ENCODE results near the gene NARS2.

- TF ChIP-seq, protein P1, sequence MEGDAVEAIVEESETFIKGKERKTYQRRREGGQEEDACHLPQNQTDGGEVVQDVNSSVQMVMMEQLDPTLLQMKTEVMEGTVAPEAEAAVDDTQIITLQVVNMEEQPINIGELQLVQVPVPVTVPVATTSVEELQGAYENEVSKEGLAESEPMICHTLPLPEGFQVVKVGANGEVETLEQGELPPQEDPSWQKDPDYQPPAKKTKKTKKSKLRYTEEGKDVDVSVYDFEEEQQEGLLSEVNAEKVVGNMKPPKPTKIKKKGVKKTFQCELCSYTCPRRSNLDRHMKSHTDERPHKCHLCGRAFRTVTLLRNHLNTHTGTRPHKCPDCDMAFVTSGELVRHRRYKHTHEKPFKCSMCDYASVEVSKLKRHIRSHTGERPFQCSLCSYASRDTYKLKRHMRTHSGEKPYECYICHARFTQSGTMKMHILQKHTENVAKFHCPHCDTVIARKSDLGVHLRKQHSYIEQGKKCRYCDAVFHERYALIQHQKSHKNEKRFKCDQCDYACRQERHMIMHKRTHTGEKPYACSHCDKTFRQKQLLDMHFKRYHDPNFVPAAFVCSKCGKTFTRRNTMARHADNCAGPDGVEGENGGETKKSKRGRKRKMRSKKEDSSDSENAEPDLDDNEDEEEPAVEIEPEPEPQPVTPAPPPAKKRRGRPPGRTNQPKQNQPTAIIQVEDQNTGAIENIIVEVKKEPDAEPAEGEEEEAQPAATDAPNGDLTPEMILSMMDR (IDR thresholded peaks at IDR 0.05; ENCODE audit: low read length): no peak
- TF ChIP-seq EZH2phosphoT487 (IDR thresholded peaks at IDR 0.05; ENCODE audit: low read length) (no peak), EZH2 (optimal IDR thresholded peaks at IDR 0.05; ENCODE audit: low read depth, low read length) (no peak)
Measured at GRCh38 chr11:78560153-78560552, 14.5 kb downstream of the NARS2 start.
